ENCODE results near the gene PRKAR1A. TPM values are rescaled to one million over a fixed set of nuclear protein-coding genes. Genes with fewer than 3 reads are reported as not detected.

PRKAR1A gene
- total and polyA plus RNA-seq, 2 experiments from 2014 or later: 301 to 473 TPM

DNA sequence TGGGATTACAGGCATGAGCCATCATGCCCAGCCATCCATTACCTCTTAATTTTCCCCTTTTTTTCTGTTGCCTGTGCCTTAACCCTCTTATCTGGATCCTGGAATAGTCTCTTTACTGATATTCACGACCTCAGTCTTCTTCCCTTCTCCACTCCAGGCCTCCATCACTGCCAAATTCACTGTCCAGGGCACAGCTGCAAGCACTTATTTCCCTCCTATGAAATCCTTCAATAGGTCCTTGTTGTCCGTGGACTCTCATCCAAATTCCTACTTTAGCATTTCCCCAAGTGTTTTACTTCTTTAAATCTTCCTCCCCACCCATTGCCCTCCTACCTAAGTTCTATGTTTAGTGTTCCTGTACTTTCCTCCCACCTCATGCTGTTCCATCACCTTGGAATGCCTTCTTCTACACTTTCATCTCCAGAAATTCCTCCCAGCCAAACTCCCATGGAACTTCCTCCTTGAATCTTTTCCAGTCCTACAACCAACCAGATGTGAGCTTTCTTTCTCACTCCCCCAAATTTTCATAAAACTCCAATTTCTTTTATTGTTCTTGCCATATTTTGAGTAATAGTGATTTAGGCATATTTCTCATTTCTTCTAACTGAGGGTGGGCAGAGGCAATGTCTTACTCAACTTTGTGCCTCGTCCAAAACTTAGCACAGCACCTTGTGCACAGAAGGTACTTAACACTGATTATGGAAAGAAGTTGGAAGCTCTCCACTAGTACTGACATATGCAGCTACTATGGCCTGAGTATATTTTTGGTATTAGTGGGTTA is 53.6 kb downstream of the PRKAR1A start:
- TF ChIP-seq, protein P1, sequence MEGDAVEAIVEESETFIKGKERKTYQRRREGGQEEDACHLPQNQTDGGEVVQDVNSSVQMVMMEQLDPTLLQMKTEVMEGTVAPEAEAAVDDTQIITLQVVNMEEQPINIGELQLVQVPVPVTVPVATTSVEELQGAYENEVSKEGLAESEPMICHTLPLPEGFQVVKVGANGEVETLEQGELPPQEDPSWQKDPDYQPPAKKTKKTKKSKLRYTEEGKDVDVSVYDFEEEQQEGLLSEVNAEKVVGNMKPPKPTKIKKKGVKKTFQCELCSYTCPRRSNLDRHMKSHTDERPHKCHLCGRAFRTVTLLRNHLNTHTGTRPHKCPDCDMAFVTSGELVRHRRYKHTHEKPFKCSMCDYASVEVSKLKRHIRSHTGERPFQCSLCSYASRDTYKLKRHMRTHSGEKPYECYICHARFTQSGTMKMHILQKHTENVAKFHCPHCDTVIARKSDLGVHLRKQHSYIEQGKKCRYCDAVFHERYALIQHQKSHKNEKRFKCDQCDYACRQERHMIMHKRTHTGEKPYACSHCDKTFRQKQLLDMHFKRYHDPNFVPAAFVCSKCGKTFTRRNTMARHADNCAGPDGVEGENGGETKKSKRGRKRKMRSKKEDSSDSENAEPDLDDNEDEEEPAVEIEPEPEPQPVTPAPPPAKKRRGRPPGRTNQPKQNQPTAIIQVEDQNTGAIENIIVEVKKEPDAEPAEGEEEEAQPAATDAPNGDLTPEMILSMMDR (IDR thresholded peaks at IDR 0.05; ENCODE audit: low read depth, low read length): no peak
- no peak overlapping the region for H3K27ac ChIP-seq
- no peak overlapping the region for H3K4me3 ChIP-seq
- DNase-seq (ENCODE audit: low read depth in 1 of 2, low spot score in 1 of 2): no peak
- no peaks in the 10 kb centered on the region for H3K4me1 ChIP-seq (ENCODE audit: low read depth)
- no peaks in the 10 kb centered on the region for H3K36me3 ChIP-seq
- H3K9me3 ChIP-seq (ENCODE audit: low read depth): no peaks in the 10 kb centered on the region
- H3K27me3 ChIP-seq: no peaks in the 10 kb centered on the region

DNA sequence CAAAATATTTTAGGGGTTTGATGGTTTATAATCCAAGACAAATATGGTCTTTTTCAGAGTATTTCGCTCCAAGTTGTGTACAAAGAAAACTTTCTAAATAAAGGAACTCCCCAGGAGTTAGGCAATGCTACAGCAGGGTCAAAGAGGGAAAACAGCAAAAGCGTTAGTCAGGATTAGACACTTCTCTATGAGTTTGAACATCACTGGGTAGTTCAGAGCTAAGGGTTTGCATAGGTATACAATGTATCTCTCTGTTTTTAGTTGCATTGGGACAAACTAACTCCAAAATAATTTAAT is 54.2 kb downstream of the PRKAR1A start:
- DNase-seq (ENCODE audit: low read depth in 1 of 2, low spot score in 1 of 2): no peak
- Histone ChIP-seq H3K36me3 (no peaks in the 10 kb centered on the region), H3K9me3 (ENCODE audit: low read depth) (no peaks in the 10 kb centered on the region), H3K4me3 (no peak overlapping the region), H3K27ac (no peak overlapping the region), H3K4me1 (ENCODE audit: low read depth) (no peaks in the 10 kb centered on the region), H3K27me3 (no peaks in the 10 kb centered on the region)
- TF ChIP-seq, protein P1 (IDR thresholded peaks at IDR 0.05; ENCODE audit: low read depth, low read length): no peak

DNA sequence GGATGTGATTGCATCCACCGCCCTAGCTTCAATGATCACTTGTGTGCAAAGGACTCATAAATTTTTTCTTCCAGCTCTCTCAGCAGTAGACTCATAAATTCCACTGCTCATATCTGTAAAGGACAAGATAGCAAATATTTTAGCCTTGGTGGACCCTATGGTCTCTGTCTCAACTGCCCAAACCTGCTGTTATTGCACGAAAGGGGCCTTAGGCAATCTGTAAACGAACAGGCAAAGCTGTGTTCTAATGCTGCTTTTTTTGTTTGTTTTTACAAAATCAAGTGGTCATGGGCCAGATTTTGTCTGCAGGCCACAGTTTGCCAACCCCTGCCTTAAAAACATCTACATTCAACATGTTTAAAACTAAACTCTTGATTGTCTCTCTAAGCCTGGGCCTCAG is 54.8 kb downstream of the PRKAR1A start:
- no peaks in the 10 kb centered on the region for H3K4me1 ChIP-seq (ENCODE audit: low read depth)
- TF ChIP-seq, protein P1 (IDR thresholded peaks at IDR 0.05; ENCODE audit: low read depth, low read length): no peak
- DNase-seq (ENCODE audit: low read depth in 1 of 2, low spot score in 1 of 2): no peak
- H3K36me3 ChIP-seq: no peaks in the 10 kb centered on the region
- H3K4me3 ChIP-seq: no peak overlapping the region
- H3K9me3 ChIP-seq (ENCODE audit: low read depth): no peaks in the 10 kb centered on the region
- no peak overlapping the region for H3K27ac ChIP-seq
- no peaks in the 10 kb centered on the region for H3K27me3 ChIP-seq

- H3K9me3 ChIP-seq (ENCODE audit: low read depth): no peaks in the 10 kb centered on the region
- no peaks in the 10 kb centered on the region for H3K4me1 ChIP-seq (ENCODE audit: low read depth)
- H3K27me3 ChIP-seq: no peaks in the 10 kb centered on the region
- H3K4me3 ChIP-seq: no peak overlapping the region
- no peak for DNase-seq (ENCODE audit: low read depth in 1 of 2, low spot score in 1 of 2)
- TF ChIP-seq, protein P1 (IDR thresholded peaks at IDR 0.05; ENCODE audit: low read depth, low read length): no peak
- no peaks in the 10 kb centered on the region for H3K36me3 ChIP-seq
- H3K27ac ChIP-seq: no peak overlapping the region
These were observed 55.4 kb downstream of the PRKAR1A start for GRCh38 chr17:68567581-68567980.

GRCh38 chr17:68568581-68568980 is 56.4 kb downstream of the PRKAR1A start:
- Histone ChIP-seq H3K4me1 (ENCODE audit: low read depth) (no peaks in the 10 kb centered on the region), H3K36me3 (no peaks in the 10 kb centered on the region), H3K4me3 (no peak overlapping the region), H3K9me3 (ENCODE audit: low read depth) (no peaks in the 10 kb centered on the region), H3K27me3 (no peaks in the 10 kb centered on the region), H3K27ac (no peak overlapping the region)
- no peak for DNase-seq (ENCODE audit: low read depth in 1 of 2, low spot score in 1 of 2)
- TF ChIP-seq, protein P1 (IDR thresholded peaks at IDR 0.05; ENCODE audit: low read depth, low read length): no peak

All from cardiac muscle cell (in vitro differentiated cells and primary cell).